ENCODE data around the gene AKR1C2. TPM values are rescaled to one million over a fixed set of nuclear protein-coding genes. Genes with fewer than 3 reads are reported as not detected.
"Not testable (repeated sequence)": the region's sequence is repeated elsewhere in the genome, so short reads cannot be mapped to it uniquely, and the experiment has no call there.

Gene AKR1C2
- not detected in 2 replicates for total RNA-seq (2014; rRNA removed; shearing (Covaris generic))
- total RNA-seq (2022), result not detected in 2 replicates
- percentile 26 among the genes with signal in this experiment for Bru-seq, nascent RNA
- percentile 7 among the genes with signal in this experiment for BruChase-seq, experiment 1, labeled RNA remaining after a 6-hour chase
- percentile 26 among the genes with signal in this experiment for BruChase-seq, experiment 2, labeled RNA remaining after a 2-hour chase
- long read RNA-seq, result 0 reads

DNA sequence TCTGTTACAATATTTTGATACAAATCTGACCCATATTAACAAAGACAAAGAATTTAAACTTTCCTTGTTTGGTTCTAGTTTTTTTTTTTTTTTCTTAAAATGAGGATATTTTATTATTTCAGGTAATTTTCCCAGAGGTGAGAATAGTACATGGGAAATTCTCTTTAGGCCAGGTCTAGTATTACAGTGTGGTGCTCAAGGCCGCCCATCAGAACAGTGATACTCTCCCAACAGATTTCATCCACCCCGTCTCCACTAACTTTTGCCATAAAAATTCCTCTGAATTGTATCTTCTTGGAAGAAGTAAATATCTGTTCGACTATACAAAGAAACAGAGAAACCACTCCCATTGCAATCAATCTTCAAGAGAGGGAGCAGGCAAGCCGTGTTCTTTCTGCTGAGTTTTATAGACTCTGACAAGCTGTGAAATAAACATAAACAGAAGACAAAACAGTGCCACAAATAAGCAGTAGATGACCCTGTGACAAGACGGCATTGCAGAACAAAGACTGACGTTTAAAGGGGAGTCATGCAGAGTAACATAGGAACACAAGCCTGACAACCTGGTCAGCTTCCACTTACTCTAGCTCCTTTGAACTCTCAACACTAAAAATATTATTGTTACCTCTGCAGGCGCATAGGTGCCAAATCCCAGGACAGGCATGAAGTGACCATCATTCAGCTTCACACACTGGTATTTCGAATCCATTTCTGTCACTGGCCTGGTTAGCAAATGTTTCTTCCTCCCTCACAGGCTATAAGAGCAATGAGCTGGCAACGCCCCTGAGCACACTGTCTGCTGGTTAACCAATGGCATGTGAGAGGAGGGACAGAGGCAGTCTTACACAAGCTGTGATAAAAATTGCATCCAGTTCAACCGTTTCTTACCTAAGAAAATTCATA is at the start of gene AKR1C2:
TSS of gene AKR1C2 (minus strand) at position 731 of the 903 bp plus-strand sequence. CDS start at position 709, 22 bp downstream.
- DNase-seq (ENCODE audit: low spot score); H3K27ac ChIP-seq (ENCODE audit: low read depth, low read length, poor library complexity, severe bottlenecking); H3K9me3 ChIP-seq (ENCODE audit: low read length); CTCF ChIA-PET (ENCODE audit: unreplicated experiment); H3K36me3 ChIP-seq (ENCODE audit: insufficient read depth, low read length); H4K20me1 ChIP-seq (ENCODE audit: insufficient read depth, low read length); H3K4me2 ChIP-seq (ENCODE audit: low read length); H3K79me2 ChIP-seq (ENCODE audit: insufficient read depth, low read depth, low read length); POLR2A ChIA-PET; intact Hi-C loops (cut with micrococcal nuclease; ENCODE audit: unreplicated experiment); H3K4me3 ChIP-seq (ENCODE audit: low read depth, low read length, poor library complexity, severe bottlenecking); BruUV-seq (replicated peaks); H3K9me2 ChIP-seq (ENCODE audit: insufficient read depth, low read length); H2AFZ ChIP-seq (ENCODE audit: low read length); H3K4me1 ChIP-seq (ENCODE audit: insufficient read depth, low read length, poor library complexity, severe bottlenecking): not testable (repeated sequence)

DNA sequence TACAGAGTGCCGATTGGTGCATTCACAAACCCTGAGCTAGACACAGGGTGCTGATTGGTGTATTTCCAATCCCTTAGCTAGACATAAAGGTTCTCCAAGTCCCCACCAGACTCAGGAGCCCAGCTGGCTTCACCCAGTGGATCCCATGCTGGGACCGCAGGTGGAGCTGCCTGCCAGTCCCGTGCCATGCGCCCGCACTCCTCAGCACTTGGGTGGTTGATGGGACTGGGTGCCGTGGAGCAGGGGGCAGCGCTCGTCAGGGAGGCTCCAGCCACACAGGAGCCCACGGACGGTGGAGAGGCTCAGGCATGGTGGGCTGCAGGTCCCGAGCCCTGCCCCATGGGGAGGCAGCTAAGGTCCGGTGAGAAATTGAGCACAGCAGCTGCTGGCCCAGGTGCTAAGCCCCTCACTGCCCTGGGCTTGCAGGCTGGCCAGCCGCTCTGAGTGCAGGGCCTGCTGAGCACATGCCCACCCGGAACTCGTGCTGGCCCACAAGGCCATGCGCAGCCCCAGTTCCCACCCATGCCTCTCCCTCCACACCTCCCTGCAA is 49.4 kb upstream of the AKR1C2 start:
- POLR2A ChIA-PET; DNase-seq (ENCODE audit: low spot score); intact Hi-C loops (cut with micrococcal nuclease; ENCODE audit: unreplicated experiment); CTCF ChIA-PET (ENCODE audit: unreplicated experiment); H3K79me2 ChIP-seq (ENCODE audit: insufficient read depth, low read depth, low read length); H3K4me2 ChIP-seq (ENCODE audit: low read length); H2AFZ ChIP-seq (ENCODE audit: low read length); H3K4me1 ChIP-seq (ENCODE audit: insufficient read depth, low read length, poor library complexity, severe bottlenecking); H3K36me3 ChIP-seq (ENCODE audit: insufficient read depth, low read length); H3K9me2 ChIP-seq (ENCODE audit: insufficient read depth, low read length); H3K27ac ChIP-seq (ENCODE audit: low read depth, low read length, poor library complexity, severe bottlenecking); H3K9me3 ChIP-seq (ENCODE audit: low read length); BruUV-seq (replicated peaks); H4K20me1 ChIP-seq (ENCODE audit: insufficient read depth, low read length); H3K4me3 ChIP-seq (ENCODE audit: low read depth, low read length, poor library complexity, severe bottlenecking): not testable (repeated sequence)

DNA sequence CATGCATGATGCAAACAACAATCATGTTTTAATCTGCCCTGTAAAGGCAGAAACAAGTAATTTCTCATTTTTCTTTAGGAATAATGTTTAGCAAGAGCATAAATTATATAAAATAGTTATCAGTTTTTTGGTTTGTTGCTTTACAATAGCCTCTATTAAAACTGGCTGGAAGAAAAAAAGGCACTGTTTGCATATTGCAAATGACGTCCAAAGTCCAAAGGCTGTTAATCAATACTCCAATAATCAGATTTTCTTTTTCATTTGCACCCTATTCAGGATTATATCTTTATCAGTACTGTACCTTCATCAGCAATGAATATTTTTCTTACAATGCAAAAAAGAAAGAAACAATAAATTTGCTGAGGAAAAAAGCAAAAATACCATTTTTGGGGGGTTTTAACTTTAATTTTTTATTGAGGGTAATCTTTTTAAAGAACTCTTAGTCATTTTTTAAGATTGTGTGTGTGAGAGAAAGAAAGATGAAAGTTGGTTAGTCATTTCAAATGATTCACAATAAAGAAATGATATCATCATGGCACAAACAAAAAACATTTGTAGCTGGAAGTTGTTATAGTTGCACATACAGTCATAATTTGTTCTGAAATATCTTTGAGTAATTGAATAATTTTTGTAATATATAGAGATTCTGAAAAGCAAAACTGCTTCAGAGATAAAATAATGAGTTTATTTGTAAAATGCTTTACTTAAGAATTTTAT is 44.4 kb upstream of the AKR1C2 start:
- ChIA-PET CTCF (ENCODE audit: unreplicated experiment) (no interaction called here), POLR2A (interaction anchor here (0.6 kb wide), 1 partner anchor 121 kb away, joined by 3 read pairs; no protein-coding TSS in a partner anchor)
- Histone ChIP-seq H3K4me1 (ENCODE audit: insufficient read depth, low read length, poor library complexity, severe bottlenecking) (no peaks in the 10 kb centered on the region), H3K4me2 (ENCODE audit: low read length) (no peak overlapping the region), H4K20me1 (ENCODE audit: insufficient read depth, low read length) (no peaks in the 10 kb centered on the region), H3K4me3 (ENCODE audit: low read depth, low read length, poor library complexity, severe bottlenecking) (no peak overlapping the region), H3K9me3 (ENCODE audit: low read length) (no peaks in the 10 kb centered on the region), H3K27ac (ENCODE audit: low read depth, low read length, poor library complexity, severe bottlenecking) (no peak overlapping the region), H3K9me2 (ENCODE audit: insufficient read depth, low read length) (no peaks in the 10 kb centered on the region), H3K36me3 (ENCODE audit: insufficient read depth, low read length) (no peaks in the 10 kb centered on the region), H3K79me2 (ENCODE audit: insufficient read depth, low read depth, low read length) (no peaks in the 10 kb centered on the region), H2AFZ (ENCODE audit: low read length) (no peak overlapping the region)
- no peak for DNase-seq (ENCODE audit: low spot score)
- TF ChIP-seq EZH2phosphoT487 (IDR thresholded peaks at IDR 0.05; ENCODE audit: borderline replicate concordance, low read depth, low read length), result no peak
- TF ChIP-seq, protein P1, sequence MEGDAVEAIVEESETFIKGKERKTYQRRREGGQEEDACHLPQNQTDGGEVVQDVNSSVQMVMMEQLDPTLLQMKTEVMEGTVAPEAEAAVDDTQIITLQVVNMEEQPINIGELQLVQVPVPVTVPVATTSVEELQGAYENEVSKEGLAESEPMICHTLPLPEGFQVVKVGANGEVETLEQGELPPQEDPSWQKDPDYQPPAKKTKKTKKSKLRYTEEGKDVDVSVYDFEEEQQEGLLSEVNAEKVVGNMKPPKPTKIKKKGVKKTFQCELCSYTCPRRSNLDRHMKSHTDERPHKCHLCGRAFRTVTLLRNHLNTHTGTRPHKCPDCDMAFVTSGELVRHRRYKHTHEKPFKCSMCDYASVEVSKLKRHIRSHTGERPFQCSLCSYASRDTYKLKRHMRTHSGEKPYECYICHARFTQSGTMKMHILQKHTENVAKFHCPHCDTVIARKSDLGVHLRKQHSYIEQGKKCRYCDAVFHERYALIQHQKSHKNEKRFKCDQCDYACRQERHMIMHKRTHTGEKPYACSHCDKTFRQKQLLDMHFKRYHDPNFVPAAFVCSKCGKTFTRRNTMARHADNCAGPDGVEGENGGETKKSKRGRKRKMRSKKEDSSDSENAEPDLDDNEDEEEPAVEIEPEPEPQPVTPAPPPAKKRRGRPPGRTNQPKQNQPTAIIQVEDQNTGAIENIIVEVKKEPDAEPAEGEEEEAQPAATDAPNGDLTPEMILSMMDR (conservative IDR thresholded peaks at IDR 0.05; ENCODE audit: low read length), result no peak
- no TSS peak for BruUV-seq (replicated peaks)
- intact Hi-C loops (cut with micrococcal nuclease; ENCODE audit: unreplicated experiment), result no loop called here

DNA sequence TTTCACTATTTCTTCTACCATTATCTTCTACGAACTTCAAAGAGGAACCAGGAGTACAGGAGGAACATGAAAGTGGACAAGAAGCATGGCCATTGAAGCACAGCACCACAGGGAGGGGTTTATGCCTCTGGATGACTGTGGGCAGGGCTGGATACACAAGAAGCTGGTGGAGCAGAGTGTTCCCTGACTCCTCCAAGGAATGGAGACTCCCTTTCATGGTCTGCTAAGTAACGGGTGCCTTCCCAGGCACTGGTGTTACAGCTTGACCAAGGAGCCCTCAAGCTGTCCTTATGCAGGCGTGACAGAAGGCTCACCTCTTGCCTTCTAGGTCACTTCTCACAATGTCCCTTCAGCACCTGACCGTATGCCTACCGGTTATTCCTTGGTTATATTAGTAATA is 43.4 kb upstream of the AKR1C2 start:
- BruUV-seq (replicated peaks); H3K27ac ChIP-seq (ENCODE audit: low read depth, low read length, poor library complexity, severe bottlenecking); intact Hi-C loops (cut with micrococcal nuclease; ENCODE audit: unreplicated experiment); H3K4me3 ChIP-seq (ENCODE audit: low read depth, low read length, poor library complexity, severe bottlenecking); H3K9me2 ChIP-seq (ENCODE audit: insufficient read depth, low read length); H3K9me3 ChIP-seq (ENCODE audit: low read length); H4K20me1 ChIP-seq (ENCODE audit: insufficient read depth, low read length); H2AFZ ChIP-seq (ENCODE audit: low read length); DNase-seq (ENCODE audit: low spot score); H3K4me2 ChIP-seq (ENCODE audit: low read length); H3K79me2 ChIP-seq (ENCODE audit: insufficient read depth, low read depth, low read length); CTCF ChIA-PET (ENCODE audit: unreplicated experiment); H3K36me3 ChIP-seq (ENCODE audit: insufficient read depth, low read length); H3K4me1 ChIP-seq (ENCODE audit: insufficient read depth, low read length, poor library complexity, severe bottlenecking): not testable (repeated sequence)
- POLR2A ChIA-PET, result interaction anchor here (0.6 kb wide), 1 partner anchor 120 kb away, joined by 3 read pairs; no protein-coding TSS in a partner anchor
